HepG2 (cell line): ENCODE results near the gene CNP. TPM values are rescaled to one million over a fixed set of nuclear protein-coding genes. Genes with fewer than 3 reads are reported as not detected.

Experiments
- ATM ChIP-seq: fragments of 450-650 bp; IDR thresholded peaks from 2 replicates; pipeline ENCODE4 v1.7.1; 2017; ENCODE audit warnings: mild to moderate bottlenecking, borderline replicate concordance
- BCL6 ChIP-seq: IDR thresholded peaks from 2 replicates; pipeline ENCODE4 v1.6.1; 2016; ENCODE audit warnings: missing genetic modification reagents, missing compliant biosample characterization
- EP300 ChIP-seq, 3 experiments: sonication (generic) in 1 of 3; formaldehyde crosslinking in 1 of 3; IDR thresholded peaks; 2 replicates each; pipeline versions ENCODE4 v1.5.1 to v1.6.1; 2011 to 2020; ENCODE audit warnings: low read depth in 2 of 3, low read length in 2 of 3, borderline replicate concordance in 1 of 3, improper control_type of control experiment in 1 of 3, mild to moderate bottlenecking in 1 of 3, missing genetic modification reagents in 1 of 3, moderate library complexity in 1 of 3
- KLF12 ChIP-seq: sonication (generic); formaldehyde crosslinking; IDR thresholded peaks from 2 replicates; pipeline ENCODE4 v1.4.0; 2020; ENCODE audit warnings: missing genetic modification reagents, borderline replicate concordance
- LCORL ChIP-seq, 2 experiments: fragments of 450-650 bp in 1 of 2; sonication (generic) in 1 of 2; formaldehyde crosslinking in 1 of 2; IDR thresholded peaks; 2 replicates each; pipeline versions ENCODE4 v1.5.0 to v1.6.1; 2017 to 2020; ENCODE audit warnings: antibody characterized with exemption in 1 of 2, missing genetic modification reagents in 1 of 2
- NCOA2 ChIP-seq: sonication (generic); formaldehyde crosslinking; IDR thresholded peaks from 2 replicates; pipeline ENCODE4 v1.8.0; 2022; ENCODE audit warnings: inconsistent platforms
- PCBP2 ChIP-seq: fragments of 200-400 bp; formaldehyde crosslinking; optimal IDR thresholded peaks from 2 replicates; pipeline ENCODE3; 2018; ENCODE audit warnings: low read length, low read depth; ENCODE audit not compliant: poor library complexity, severe bottlenecking
- POLR2AphosphoS2 ChIP-seq: IDR thresholded peaks from 2 replicates; pipeline ENCODE4 v1.6.1; 2011; ENCODE audit warnings: low read depth, low read length, improper control_type of control experiment
- RERE ChIP-seq: IDR thresholded peaks from 2 replicates; pipeline ENCODE4 v1.6.1; 2016; ENCODE audit warnings: low read depth, missing genetic modification reagents, missing compliant biosample characterization
- RFX5 ChIP-seq: IDR thresholded peaks from 2 replicates; pipeline ENCODE4 v1.6.1; 2011; ENCODE audit warnings: low read depth, low read length, improper control_type of control experiment
- SALL1 ChIP-seq: sonication (generic); formaldehyde crosslinking; IDR thresholded peaks from 2 replicates; pipeline ENCODE4 v1.8.0; 2022; ENCODE audit warnings: mild to moderate bottlenecking, missing genetic modification reagents
- SOX5 ChIP-seq: IDR thresholded peaks from 2 replicates; pipeline ENCODE4 v1.6.1; 2016; ENCODE audit warnings: borderline replicate concordance
- THYN1 ChIP-seq: sonication (generic); formaldehyde crosslinking; IDR thresholded peaks from 2 replicates; pipeline ENCODE4 v1.8.1; 2023; ENCODE audit warnings: low read depth, mild to moderate bottlenecking, moderate library complexity, missing genetic modification reagents, borderline replicate concordance
- ZBTB38 ChIP-seq: sonication (generic); formaldehyde crosslinking; IDR thresholded peaks from 2 replicates; pipeline ENCODE4 v1.5.1; 2020; ENCODE audit warnings: mild to moderate bottlenecking, missing genetic modification reagents
- ZNF124 ChIP-seq: sonication (generic); formaldehyde crosslinking; IDR thresholded peaks from 2 replicates; pipeline ENCODE4 v1.4.0; 2020; ENCODE audit warnings: missing genetic modification reagents
- ZNF251 ChIP-seq: sonication (generic); formaldehyde crosslinking; IDR thresholded peaks from 2 replicates; pipeline ENCODE4 v1.9.0; 2021; ENCODE audit warnings: mild to moderate bottlenecking, missing genetic modification reagents
- ZNF547 ChIP-seq: sonication (generic); formaldehyde crosslinking; IDR thresholded peaks from 2 replicates; pipeline ENCODE4 v1.5.1; 2020; ENCODE audit warnings: mild to moderate bottlenecking, missing genetic modification reagents
- ZNF792 ChIP-seq: IDR thresholded peaks from 2 replicates; pipeline ENCODE4 v1.6.1; 2016
- polyA plus RNA-seq, 8 experiments: library from polyadenylated mRNA; depleted of rRNA in 3 of 8; stranded (reverse) in 7 of 8; unstranded in 1 of 8; fragments of >200 nt; fragmentation: Illumina TruSeq in 4 of 8; extraction: Trizol in 4 of 8; gene quantifications; 2 replicates each; pipeline versions ENCODE4 v1.2.1 to v1.2.3, GENCODE V29; 2011 to 2016; ENCODE audit warnings: low read depth in 4 of 8, missing spikeins in 1 of 8, mixed read lengths in 1 of 8; ENCODE audit not compliant: insufficient read depth in 1 of 8
- total RNA-seq, 5 experiments: library from RNA; depleted of rRNA; stranded (reverse); fragments of >200 nt; fragmentation: Illumina TruSeq; extraction: Trizol; gene quantifications; 2 replicates each; pipeline ENCODE4 v1.2.3, GENCODE V29; 2016; ENCODE audit warnings: low read depth in 1 of 5
- TF ChIP-seq, protein P1 (sequence below): IDR thresholded peaks from 2 replicates; pipeline ENCODE4 v1.4.0; 2020; ENCODE audit warnings: mild to moderate bottlenecking, missing genetic modification reagents

The CNP gene
- total and polyA plus RNA-seq, 2 of the 13 experiments (the other 11 are each of a cell fraction or from before 2014, with no cell fraction given), result 97.2 to 161 TPM

- TF ChIP-seq, protein P1, sequence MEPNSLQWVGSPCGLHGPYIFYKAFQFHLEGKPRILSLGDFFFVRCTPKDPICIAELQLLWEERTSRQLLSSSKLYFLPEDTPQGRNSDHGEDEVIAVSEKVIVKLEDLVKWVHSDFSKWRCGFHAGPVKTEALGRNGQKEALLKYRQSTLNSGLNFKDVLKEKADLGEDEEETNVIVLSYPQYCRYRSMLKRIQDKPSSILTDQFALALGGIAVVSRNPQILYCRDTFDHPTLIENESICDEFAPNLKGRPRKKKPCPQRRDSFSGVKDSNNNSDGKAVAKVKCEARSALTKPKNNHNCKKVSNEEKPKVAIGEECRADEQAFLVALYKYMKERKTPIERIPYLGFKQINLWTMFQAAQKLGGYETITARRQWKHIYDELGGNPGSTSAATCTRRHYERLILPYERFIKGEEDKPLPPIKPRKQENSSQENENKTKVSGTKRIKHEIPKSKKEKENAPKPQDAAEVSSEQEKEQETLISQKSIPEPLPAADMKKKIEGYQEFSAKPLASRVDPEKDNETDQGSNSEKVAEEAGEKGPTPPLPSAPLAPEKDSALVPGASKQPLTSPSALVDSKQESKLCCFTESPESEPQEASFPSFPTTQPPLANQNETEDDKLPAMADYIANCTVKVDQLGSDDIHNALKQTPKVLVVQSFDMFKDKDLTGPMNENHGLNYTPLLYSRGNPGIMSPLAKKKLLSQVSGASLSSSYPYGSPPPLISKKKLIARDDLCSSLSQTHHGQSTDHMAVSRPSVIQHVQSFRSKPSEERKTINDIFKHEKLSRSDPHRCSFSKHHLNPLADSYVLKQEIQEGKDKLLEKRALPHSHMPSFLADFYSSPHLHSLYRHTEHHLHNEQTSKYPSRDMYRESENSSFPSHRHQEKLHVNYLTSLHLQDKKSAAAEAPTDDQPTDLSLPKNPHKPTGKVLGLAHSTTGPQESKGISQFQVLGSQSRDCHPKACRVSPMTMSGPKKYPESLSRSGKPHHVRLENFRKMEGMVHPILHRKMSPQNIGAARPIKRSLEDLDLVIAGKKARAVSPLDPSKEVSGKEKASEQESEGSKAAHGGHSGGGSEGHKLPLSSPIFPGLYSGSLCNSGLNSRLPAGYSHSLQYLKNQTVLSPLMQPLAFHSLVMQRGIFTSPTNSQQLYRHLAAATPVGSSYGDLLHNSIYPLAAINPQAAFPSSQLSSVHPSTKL (CRISPR knock-in tag), result peak; percentile 87
- no peak for TF ChIP-seq ZNF251
- TF ChIP-seq ZBTB38 (CRISPR knock-in tag), result no peak
- TF ChIP-seq LCORL (IDR thresholded peaks at IDR 0.05), result peak; percentile 67
- peak; percentile 61; the same call in 1 of the 2 replicates for TF ChIP-seq LCORL (CRISPR knock-in tag; IDR thresholded peaks at IDR 0.05)
- peak; percentile 93 for TF ChIP-seq SOX5 (CRISPR knock-in tag)
- peak in 1 of 2 experiments; percentile 73; a peak in 2 of 4 replicates for TF ChIP-seq EP300 (IDR thresholded peaks at IDR 0.05; ENCODE audit: low read depth in 2 of 2, low read length in 2 of 2)
- peak; percentile 58; the same call in 1 of the 2 replicates for TF ChIP-seq EP300 (CRISPR knock-in tag; IDR thresholded peaks at IDR 0.05; ENCODE audit: borderline replicate concordance)
- no peak for TF ChIP-seq THYN1 (CRISPR knock-in tag)
- TF ChIP-seq RERE (CRISPR knock-in tag), result peak; percentile 40; the same call in 1 of the 2 replicates
- peak; percentile 63; the same call in 1 of the 2 replicates for TF ChIP-seq SALL1 (CRISPR knock-in tag)
- 0 out of 2 replicates have a peak, but pooled peaks have one; percentile 41 for TF ChIP-seq ZNF124 (CRISPR knock-in tag)
- peak; percentile 36; the same call in 1 of the 2 replicates for TF ChIP-seq KLF12 (CRISPR knock-in tag)
- no peak for TF ChIP-seq POLR2AphosphoS2
- no peak for TF ChIP-seq PCBP2
- TF ChIP-seq ZNF547 (CRISPR knock-in tag), result peak; percentile 21; the same call in 1 of the 2 replicates
- peak; percentile 95 for TF ChIP-seq ZNF792 (CRISPR knock-in tag)
- TF ChIP-seq RFX5, result no peak
- peak; percentile 61 for TF ChIP-seq NCOA2 (CRISPR knock-in tag)
- peak; percentile 49 for TF ChIP-seq BCL6 (CRISPR knock-in tag)
- TF ChIP-seq ATM, result no peak
Observed at GRCh38 chr17:41989702-41990419, 23.3 kb downstream of the CNP start (continued).
